HL-60 (cell line): ENCODE measurements around the gene APAF1.

ENCODE experiments used
- DNase-seq, 2 experiments: peaks; one replicate each; pipeline ENCODE4 v3.0.0-alpha.2; 2010 to 2020; ENCODE audit warnings: low read depth in 1 of 2, low spot score in 1 of 2
- H3K27ac ChIP-seq: fragments of 250-450 bp; sonication (Bioruptor Pico); replicated peaks from 2 replicates; pipeline ENCODE4 v1.5.1; 2020; ENCODE audit warnings: mild to moderate bottlenecking, moderate library complexity
- H3K27me3 ChIP-seq: fragments of 250-450 bp; sonication (Bioruptor Pico); 2 replicates; pipeline ENCODE4 v1.5.1; 2021; ENCODE audit warnings: mild to moderate bottlenecking, moderate library complexity; ENCODE audit not compliant: insufficient read depth, poor library complexity, severe bottlenecking
- H3K4me3 ChIP-seq: replicated peaks from 2 replicates; pipeline ENCODE4 v1.5.1; 2011; ENCODE audit warnings: mild to moderate bottlenecking, control low read depth, low read length; ENCODE audit not compliant: insufficient read depth
- GABPA ChIP-seq: IDR thresholded peaks from 2 replicates; pipeline ENCODE4 v1.6.1; 2012; ENCODE audit warnings: low read depth
- POLR2AphosphoS5 ChIP-seq: IDR thresholded peaks from 2 replicates; pipeline ENCODE4 v1.6.1; 2012; ENCODE audit warnings: low read depth
- SPI1 ChIP-seq: IDR thresholded peaks from 2 replicates; pipeline ENCODE4 v1.6.1; 2012; ENCODE audit warnings: low read depth, mild to moderate bottlenecking, borderline replicate concordance
- TF ChIP-seq, protein P1 (sequence below): IDR thresholded peaks from one replicate; pipeline ENCODE4 v1.5.1; 2011; ENCODE audit warnings: low read length, control low read depth, inconsistent platforms; ENCODE audit not compliant: insufficient read depth
- TF ChIP-seq, protein P2 (sequence below): IDR thresholded peaks from 2 replicates; pipeline ENCODE4 v1.6.1; 2012; ENCODE audit warnings: low read depth; ENCODE audit not compliant: insufficient replicate concordance

APAF1 gene

DNA sequence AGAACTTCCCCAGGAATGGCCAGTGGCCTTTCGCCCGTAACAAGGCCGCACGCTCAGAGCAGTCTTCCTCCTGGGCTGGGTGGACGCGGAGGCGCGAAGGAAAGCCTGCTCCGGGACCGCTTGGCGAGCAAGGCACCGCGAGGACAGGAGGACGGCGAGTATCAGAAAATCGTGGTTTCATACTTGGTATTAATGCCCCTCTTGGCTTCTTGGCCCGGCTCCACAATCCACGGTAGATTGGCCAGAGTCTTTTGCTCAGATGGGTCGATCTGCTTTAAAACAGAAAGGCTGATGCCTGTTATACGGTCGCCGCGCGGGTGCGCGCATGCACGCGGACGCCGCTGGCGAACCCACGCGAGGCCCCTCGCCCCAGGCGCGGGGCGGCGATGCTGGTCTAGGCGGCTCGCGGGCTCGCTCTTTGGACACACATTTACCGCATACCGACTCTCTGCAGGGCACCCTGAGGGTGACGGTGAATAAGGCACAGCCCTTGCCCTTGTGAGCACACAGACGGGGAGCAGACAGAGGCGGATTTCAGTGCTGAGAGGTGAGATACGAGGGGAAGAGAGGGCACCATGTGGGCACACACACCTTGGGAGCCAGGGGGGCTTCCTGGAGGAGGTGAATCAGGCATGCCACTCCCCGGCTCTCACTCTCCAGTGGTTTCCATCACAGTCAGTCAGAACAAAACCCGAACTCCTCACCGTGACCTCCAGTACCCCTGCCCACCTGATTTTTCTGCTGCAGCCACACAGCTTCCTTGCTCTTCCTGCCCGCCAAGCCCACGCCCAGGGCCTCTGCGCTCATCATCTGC is 100.7 kb downstream of the APAF1 start:
- Histone ChIP-seq H3K4me3 (no peak overlapping the region), H3K27ac (no peak overlapping the region), H3K27me3 (peaks cover 18% of the 10 kb centered on the region)
- TF ChIP-seq, protein P1, sequence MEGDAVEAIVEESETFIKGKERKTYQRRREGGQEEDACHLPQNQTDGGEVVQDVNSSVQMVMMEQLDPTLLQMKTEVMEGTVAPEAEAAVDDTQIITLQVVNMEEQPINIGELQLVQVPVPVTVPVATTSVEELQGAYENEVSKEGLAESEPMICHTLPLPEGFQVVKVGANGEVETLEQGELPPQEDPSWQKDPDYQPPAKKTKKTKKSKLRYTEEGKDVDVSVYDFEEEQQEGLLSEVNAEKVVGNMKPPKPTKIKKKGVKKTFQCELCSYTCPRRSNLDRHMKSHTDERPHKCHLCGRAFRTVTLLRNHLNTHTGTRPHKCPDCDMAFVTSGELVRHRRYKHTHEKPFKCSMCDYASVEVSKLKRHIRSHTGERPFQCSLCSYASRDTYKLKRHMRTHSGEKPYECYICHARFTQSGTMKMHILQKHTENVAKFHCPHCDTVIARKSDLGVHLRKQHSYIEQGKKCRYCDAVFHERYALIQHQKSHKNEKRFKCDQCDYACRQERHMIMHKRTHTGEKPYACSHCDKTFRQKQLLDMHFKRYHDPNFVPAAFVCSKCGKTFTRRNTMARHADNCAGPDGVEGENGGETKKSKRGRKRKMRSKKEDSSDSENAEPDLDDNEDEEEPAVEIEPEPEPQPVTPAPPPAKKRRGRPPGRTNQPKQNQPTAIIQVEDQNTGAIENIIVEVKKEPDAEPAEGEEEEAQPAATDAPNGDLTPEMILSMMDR = no peak
- no peak for TF ChIP-seq GABPA
- TF ChIP-seq, protein P2, sequence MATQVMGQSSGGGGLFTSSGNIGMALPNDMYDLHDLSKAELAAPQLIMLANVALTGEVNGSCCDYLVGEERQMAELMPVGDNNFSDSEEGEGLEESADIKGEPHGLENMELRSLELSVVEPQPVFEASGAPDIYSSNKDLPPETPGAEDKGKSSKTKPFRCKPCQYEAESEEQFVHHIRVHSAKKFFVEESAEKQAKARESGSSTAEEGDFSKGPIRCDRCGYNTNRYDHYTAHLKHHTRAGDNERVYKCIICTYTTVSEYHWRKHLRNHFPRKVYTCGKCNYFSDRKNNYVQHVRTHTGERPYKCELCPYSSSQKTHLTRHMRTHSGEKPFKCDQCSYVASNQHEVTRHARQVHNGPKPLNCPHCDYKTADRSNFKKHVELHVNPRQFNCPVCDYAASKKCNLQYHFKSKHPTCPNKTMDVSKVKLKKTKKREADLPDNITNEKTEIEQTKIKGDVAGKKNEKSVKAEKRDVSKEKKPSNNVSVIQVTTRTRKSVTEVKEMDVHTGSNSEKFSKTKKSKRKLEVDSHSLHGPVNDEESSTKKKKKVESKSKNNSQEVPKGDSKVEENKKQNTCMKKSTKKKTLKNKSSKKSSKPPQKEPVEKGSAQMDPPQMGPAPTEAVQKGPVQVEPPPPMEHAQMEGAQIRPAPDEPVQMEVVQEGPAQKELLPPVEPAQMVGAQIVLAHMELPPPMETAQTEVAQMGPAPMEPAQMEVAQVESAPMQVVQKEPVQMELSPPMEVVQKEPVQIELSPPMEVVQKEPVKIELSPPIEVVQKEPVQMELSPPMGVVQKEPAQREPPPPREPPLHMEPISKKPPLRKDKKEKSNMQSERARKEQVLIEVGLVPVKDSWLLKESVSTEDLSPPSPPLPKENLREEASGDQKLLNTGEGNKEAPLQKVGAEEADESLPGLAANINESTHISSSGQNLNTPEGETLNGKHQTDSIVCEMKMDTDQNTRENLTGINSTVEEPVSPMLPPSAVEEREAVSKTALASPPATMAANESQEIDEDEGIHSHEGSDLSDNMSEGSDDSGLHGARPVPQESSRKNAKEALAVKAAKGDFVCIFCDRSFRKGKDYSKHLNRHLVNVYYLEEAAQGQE = no peak
- no peak for TF ChIP-seq POLR2AphosphoS5
- TF ChIP-seq SPI1 = no peak
- no peak for DNase-seq

DNA sequence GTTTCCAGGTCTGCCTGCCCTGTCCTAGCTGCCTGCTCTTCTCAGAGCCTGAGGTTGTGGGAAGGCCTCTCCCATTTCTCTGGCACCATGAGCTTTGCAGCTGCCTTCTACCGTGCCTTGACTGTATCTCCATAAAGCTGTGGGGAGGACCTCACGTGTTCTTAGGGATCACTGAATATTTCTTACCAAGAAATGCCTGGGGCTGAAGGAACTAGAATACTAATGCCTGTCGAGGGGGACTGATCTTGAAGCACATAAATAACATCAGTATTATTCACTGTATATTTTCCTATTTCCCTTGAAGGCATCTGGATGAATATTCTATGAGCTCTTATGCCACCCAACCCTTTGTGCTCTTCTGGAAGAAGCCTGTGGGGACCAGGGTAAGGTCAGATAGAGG is 103.4 kb downstream of the APAF1 start:
- no peak overlapping the region for H3K4me3 ChIP-seq
- DNase-seq = no peak
- H3K27ac ChIP-seq = no peak overlapping the region
- TF ChIP-seq, protein P1 = no peak
- TF ChIP-seq GABPA (no peak), POLR2AphosphoS5 (no peak), SPI1 (no peak)
- TF ChIP-seq, protein P2 = no peak
- peaks cover 15% of the 10 kb centered on the region for H3K27me3 ChIP-seq

DNA sequence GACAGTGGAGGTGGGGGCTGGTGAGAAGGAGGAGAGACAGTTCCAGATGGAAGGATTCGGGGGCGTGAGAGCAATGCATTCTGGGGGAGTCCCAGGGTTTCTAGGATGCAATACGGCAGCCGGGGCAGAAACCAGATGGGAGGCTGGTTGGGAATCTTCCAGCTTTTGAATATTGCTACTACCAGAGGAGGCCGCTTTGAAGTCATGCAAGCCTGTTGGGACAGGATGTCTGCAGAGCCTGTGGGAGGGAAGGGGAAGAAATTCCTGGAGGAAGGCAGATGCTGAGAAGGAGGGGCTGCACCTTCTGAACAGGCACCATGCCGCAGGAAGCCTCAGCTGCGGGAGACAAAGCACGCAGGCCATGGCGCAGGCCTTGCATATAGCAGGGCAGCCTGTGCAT is 105.4 kb downstream of the APAF1 start:
- no peak for DNase-seq
- TF ChIP-seq SPI1 (no peak), GABPA (no peak), POLR2AphosphoS5 (no peak)
- TF ChIP-seq, protein P2 = no peak
- TF ChIP-seq, protein P1 = no peak
- no peak overlapping the region for H3K27ac ChIP-seq
- H3K4me3 ChIP-seq = no peak overlapping the region
- peaks cover 11% of the 10 kb centered on the region for H3K27me3 ChIP-seq
